ENCODE data around the gene ELMO1.

ELMO1 gene

GRCh38 chr7:37046531-37047079 is 402.1 kb downstream of the ELMO1 start:
- TF ChIP-seq POLR2A (IDR thresholded peaks at IDR 0.05; ENCODE audit: extremely low read depth, insufficient read length) (no peak), CTCF (IDR thresholded peaks at IDR 0.05; ENCODE audit: low read depth, low read length) (no peak), MAX (IDR thresholded peaks at IDR 0.05; ENCODE audit: low read depth, low read length) (no peak), MYC (IDR thresholded peaks at IDR 0.05; ENCODE audit: low read depth, low read length) (no peak)
- no peak overlapping the region for H3K4me3 ChIP-seq (ENCODE audit: low read depth, low read length)
- no peak for DNase-seq (ENCODE audit: low read depth)

GRCh38 chr7:37045681-37046179 is 402.9 kb downstream of the ELMO1 start:
- DNase-seq (ENCODE audit: low read depth), result no peak
- TF ChIP-seq MAX (IDR thresholded peaks at IDR 0.05; ENCODE audit: low read depth, low read length) (no peak), CTCF (IDR thresholded peaks at IDR 0.05; ENCODE audit: low read depth, low read length) (no peak), POLR2A (IDR thresholded peaks at IDR 0.05; ENCODE audit: extremely low read depth, insufficient read length) (no peak), MYC (IDR thresholded peaks at IDR 0.05; ENCODE audit: low read depth, low read length) (no peak)
- H3K4me3 ChIP-seq (ENCODE audit: low read depth, low read length), result no peak overlapping the region

GRCh38 chr7:37041461-37041860 is 407.2 kb downstream of the ELMO1 start:
- H3K4me3 ChIP-seq (ENCODE audit: low read depth, low read length), result no peak overlapping the region
- no peak for DNase-seq (ENCODE audit: low read depth)
- no peak for TF ChIP-seq MAX (IDR thresholded peaks at IDR 0.05; ENCODE audit: low read depth, low read length)
- TF ChIP-seq CTCF (IDR thresholded peaks at IDR 0.05; ENCODE audit: low read depth, low read length), result no peak
- TF ChIP-seq POLR2A (IDR thresholded peaks at IDR 0.05; ENCODE audit: extremely low read depth, insufficient read length), result no peak
- TF ChIP-seq MYC (IDR thresholded peaks at IDR 0.05; ENCODE audit: low read depth, low read length), result no peak

DNA sequence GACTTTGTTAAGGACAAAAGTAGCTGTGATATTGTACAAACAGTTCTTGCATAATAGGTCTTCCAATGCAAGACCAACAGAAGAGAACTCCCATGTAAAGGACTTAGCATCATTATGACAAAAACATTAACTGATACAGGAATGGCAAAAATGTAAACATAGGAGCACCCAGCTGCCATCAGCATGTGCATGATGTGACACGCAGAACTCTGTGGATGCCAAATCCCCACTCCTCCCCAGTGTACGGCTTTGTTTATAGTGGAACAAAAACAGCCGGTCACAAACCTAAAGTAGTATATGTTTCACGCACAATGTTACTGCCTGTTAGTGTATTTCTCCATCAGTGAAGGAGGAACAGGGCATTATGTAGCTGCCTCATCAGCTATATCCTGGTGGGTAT is 408.3 kb downstream of the ELMO1 start:
- TF ChIP-seq MYC (IDR thresholded peaks at IDR 0.05; ENCODE audit: low read depth, low read length) (no peak), MAX (IDR thresholded peaks at IDR 0.05; ENCODE audit: low read depth, low read length) (no peak), POLR2A (IDR thresholded peaks at IDR 0.05; ENCODE audit: extremely low read depth, insufficient read length) (no peak), CTCF (IDR thresholded peaks at IDR 0.05; ENCODE audit: low read depth, low read length) (no peak)
- H3K4me3 ChIP-seq (ENCODE audit: low read depth, low read length), result no peak overlapping the region
- DNase-seq (ENCODE audit: low read depth), result no peak

DNA sequence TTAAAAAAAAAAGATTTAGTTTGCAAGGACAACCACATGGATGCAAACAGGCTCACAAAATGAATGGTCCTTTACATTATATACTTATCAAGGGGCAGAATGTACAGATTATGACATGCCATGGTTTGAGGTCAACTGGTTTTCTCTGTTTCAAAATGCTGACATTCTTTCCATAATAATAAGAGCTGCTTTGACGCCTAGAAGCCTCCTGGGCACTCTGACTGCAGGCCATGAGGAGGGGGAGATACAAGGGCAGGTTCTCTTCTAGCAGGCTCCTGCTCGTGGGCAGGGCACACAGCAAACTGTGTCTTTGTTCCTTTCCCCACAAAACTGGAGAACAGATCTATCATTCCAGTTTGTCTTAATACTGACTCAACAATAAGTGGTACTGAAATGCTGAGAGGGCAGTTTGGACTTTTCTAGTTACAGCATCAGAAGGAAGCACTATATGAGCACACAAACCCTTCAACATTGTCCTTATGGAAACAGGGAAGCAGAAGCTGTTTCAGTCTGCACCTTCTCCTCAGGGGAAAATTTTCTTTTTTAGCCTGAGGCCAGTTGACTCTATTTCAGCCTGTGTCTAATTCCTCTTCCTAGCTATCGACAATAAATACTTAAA is 409.4 kb downstream of the ELMO1 start:
- TF ChIP-seq POLR2A (IDR thresholded peaks at IDR 0.05; ENCODE audit: extremely low read depth, insufficient read length), result no peak
- TF ChIP-seq CTCF (IDR thresholded peaks at IDR 0.05; ENCODE audit: low read depth, low read length), result no peak
- TF ChIP-seq MAX (IDR thresholded peaks at IDR 0.05; ENCODE audit: low read depth, low read length), result no peak
- TF ChIP-seq MYC (IDR thresholded peaks at IDR 0.05; ENCODE audit: low read depth, low read length), result no peak
- no peak for DNase-seq (ENCODE audit: low read depth)

More for the DNA sequence above, 409.4 kb downstream of the ELMO1 start:
- no peak overlapping the region for H3K4me3 ChIP-seq (ENCODE audit: low read depth, low read length)

All from NB4 (cell line).